Muscle layer of colon (tissue), 2 donors: ENCODE results near the gene SLAIN2.
"Not testable (repeated sequence)": the region's sequence is repeated elsewhere in the genome, so short reads cannot be mapped to it uniquely, and the experiment has no call there.

ENCODE experiments used
- H3K27ac ChIP-seq: one replicate; pipeline ENCODE4 v1.7.0; 2013; ENCODE audit warnings: low read depth, mild to moderate bottlenecking, low read length, moderate library complexity
- H3K27me3 ChIP-seq, 2 donors: one replicate each; pipeline ENCODE4 v1.7.0; 2013; ENCODE audit warnings: low read length in 2 of 2, mild to moderate bottlenecking in 2 of 2; ENCODE audit not compliant: insufficient read depth in 2 of 2, control insufficient read depth in 1 of 2
- H3K36me3 ChIP-seq: one replicate; pipeline ENCODE4 v1.7.0; 2013; ENCODE audit warnings: mild to moderate bottlenecking, low read length; ENCODE audit not compliant: insufficient read depth
- H3K4me1 ChIP-seq: one replicate; pipeline ENCODE4 v1.7.0; 2013; ENCODE audit warnings: mild to moderate bottlenecking, low read length; ENCODE audit not compliant: insufficient read depth
- H3K4me3 ChIP-seq, 2 donors: one replicate each; pipeline ENCODE4 v1.7.0; 2013; ENCODE audit warnings: low read length in 2 of 2, low read depth in 1 of 2, mild to moderate bottlenecking in 1 of 2, moderate library complexity in 1 of 2
- H3K9ac ChIP-seq: one replicate; pipeline ENCODE4 v1.7.0; 2013; ENCODE audit warnings: low read length
- H3K9me3 ChIP-seq: one replicate; pipeline ENCODE4 v1.7.0; 2013; ENCODE audit warnings: mild to moderate bottlenecking, low read length
- donor health status: abdominal sarcoma.
- donor health status: Adenocarcinoma of cecum.

The SLAIN2 gene

DNA sequence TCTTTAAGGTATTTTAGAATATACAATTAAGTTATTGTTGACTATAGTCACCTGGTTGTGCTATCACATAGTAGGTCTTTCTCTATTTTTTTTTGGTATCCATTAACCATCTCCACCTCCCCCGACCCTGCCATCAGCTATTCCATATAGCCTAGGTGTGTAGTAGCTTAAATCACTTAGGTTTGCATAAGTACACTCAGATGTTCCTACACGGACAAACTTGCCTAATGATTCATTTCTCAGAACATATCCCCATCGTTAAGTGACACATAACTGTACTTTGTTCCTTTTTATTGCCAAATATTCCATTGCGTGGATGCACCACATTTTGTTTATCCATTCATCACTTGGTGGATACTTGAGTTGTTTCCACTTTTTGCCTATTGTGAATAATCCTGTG is 67.9 kb downstream of the SLAIN2 start:
- peaks cover 4% of the 10 kb centered on the region for H3K4me1 ChIP-seq
- H3K4me3 ChIP-seq = no peak overlapping the region

DNA sequence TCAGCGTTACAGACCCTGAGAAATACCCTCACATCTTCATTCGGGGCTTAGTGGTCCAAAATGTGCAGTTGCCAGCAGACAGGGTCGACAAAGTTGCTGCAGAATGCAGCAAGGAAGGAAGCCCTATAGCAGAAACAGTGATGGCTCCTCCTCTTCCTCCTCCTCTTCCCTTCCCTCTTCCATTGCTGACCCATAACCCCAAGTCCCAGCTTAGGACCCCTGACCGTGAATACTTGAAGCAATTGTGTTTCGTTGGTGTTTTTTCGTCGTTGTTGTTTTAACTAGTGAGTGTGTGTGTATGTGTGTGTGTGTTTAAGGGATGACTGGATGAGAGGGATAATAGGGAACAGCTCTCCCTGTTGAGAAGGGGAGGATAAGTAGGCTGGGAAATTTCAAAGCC is 69.5 kb downstream of the SLAIN2 start:
- no peaks in the 10 kb centered on the region for H3K9me3 ChIP-seq
- no peaks in the 10 kb centered on the region for H3K36me3 ChIP-seq
- H3K4me3 ChIP-seq = no peak overlapping the region
- no peak overlapping the region for H3K9ac ChIP-seq
- H3K27ac ChIP-seq = no peak overlapping the region
- no peaks in the 10 kb centered on the region for H3K27me3 ChIP-seq
- no peaks in the 10 kb centered on the region for H3K4me1 ChIP-seq

More for the DNA sequence above, 67.9 kb downstream of the SLAIN2 start:
- H3K9me3 ChIP-seq = no peaks in the 10 kb centered on the region
- H3K27ac ChIP-seq = no peak overlapping the region
- no peak overlapping the region for H3K9ac ChIP-seq
- H3K27me3 ChIP-seq = no peaks in the 10 kb centered on the region
- no peaks in the 10 kb centered on the region for H3K36me3 ChIP-seq

DNA sequence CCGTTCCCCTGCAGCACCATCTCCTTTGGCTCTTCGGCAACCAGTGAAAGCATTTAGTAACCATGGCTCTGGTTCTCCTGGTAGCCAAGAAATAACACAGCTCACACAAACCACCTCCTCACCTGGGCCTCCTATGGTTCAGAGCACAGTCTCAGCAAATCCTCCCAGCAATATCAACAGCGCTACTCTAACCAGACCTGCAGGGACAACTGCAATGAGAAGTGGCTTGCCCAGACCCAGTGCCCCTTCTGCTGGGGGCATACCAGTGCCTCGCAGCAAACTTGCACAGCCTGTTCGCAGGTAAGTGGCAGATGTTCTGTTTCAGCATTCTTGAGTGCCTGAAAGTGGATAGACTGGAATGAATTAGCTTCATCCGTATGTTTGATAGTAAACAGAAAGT is 78.8 kb downstream of the SLAIN2 start:
- Histone ChIP-seq H3K9me3 (no peaks in the 10 kb centered on the region), H3K36me3 (peaks cover 26% of the 10 kb centered on the region), H3K4me3 (no peak overlapping the region), H3K27me3 (no peaks in the 10 kb centered on the region), H3K27ac (no peak overlapping the region), H3K9ac (no peak overlapping the region), H3K4me1 (no peaks in the 10 kb centered on the region)

DNA sequence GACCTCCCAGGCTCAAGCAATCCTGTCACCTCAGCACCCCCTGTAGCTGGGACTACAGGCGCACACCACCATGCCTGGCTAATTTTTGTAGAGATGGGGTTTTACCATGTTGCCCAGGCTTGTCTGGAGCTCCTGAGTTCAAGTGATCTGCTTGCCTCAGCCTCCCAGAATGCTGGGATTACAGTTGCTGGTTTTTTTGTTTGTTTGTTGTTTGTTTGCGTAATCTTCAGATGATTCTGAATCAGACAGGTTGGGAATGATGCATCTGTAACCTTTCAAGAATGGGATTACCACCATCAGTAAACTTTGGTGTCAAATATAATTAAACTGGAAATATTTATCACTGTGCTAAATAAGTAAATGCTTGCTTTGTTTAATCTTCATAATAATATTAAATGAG is 79.8 kb downstream of the SLAIN2 start:
- Histone ChIP-seq H3K27me3 (no peaks in the 10 kb centered on the region), H3K9me3 (no peaks in the 10 kb centered on the region), H3K9ac (no peak overlapping the region), H3K36me3 (peaks cover 26% of the 10 kb centered on the region), H3K4me3 (no peak overlapping the region), H3K4me1 (no peaks in the 10 kb centered on the region), H3K27ac (no peak overlapping the region)

DNA sequence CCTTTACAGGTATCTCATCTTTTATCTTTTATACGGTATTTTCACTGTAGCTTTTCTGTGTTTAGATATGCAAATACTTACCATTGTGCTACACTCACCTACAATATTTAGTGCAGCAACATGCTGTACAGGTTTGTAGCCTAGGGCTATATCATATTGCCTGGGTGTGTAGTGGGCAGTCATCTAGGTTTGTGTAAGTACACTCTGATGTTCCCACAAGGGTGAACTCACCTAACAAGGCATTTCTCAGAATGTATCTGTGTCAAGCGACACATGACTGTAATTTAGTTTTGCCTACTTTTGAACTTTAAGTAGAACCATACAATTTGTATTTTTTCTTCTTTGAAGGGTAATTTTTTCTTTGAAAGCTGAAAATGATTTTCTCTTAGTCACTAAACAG is 87.6 kb downstream of the SLAIN2 start:
- no peaks in the 10 kb centered on the region for H3K9me3 ChIP-seq
- no peaks in the 10 kb centered on the region for H3K36me3 ChIP-seq
- no peak overlapping the region for H3K27ac ChIP-seq

DNA sequence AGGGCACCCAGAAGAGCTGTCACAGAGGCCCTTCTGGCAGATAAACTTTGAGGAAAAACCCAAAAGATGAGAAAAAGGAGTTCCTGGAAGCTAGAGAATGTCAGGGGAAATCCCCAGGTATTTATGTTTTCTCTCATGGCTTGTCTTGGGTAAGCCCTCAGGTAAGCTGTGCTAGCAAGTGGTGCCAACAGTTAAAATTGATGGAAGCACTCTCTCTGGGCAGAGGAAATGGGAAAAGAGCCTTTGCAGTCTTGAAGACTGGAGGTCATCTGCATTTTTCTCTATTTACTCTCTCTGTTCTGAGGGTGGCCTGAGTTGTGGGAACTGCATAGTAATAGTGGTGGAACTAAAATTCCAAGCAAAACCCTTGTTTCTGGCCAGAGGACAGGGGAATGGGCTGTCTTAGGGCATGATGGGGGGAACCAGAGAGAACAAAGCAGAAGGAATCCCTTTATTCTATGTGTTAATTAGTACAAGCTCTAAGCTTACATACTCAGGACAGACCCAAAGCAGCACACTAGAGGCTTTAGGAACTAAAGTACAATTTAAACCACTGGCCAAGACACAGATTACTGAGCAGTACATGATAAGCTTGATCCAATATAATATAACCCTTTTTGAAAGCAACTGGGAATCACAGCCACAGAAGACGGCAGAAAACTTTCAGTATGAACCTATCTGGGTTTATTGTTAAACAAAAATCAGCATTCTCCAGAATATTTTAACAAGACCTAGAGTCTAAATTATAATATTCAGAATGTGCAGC is 88.6 kb downstream of the SLAIN2 start:
- no peaks in the 10 kb centered on the region for H3K27me3 ChIP-seq
- H3K4me1 ChIP-seq = no peaks in the 10 kb centered on the region

More for the DNA sequence above, 87.6 kb downstream of the SLAIN2 start:
- no peak overlapping the region for H3K9ac ChIP-seq
- no peaks in the 10 kb centered on the region for H3K27me3 ChIP-seq
- no peaks in the 10 kb centered on the region for H3K4me1 ChIP-seq
- H3K4me3 ChIP-seq = no peak overlapping the region

DNA sequence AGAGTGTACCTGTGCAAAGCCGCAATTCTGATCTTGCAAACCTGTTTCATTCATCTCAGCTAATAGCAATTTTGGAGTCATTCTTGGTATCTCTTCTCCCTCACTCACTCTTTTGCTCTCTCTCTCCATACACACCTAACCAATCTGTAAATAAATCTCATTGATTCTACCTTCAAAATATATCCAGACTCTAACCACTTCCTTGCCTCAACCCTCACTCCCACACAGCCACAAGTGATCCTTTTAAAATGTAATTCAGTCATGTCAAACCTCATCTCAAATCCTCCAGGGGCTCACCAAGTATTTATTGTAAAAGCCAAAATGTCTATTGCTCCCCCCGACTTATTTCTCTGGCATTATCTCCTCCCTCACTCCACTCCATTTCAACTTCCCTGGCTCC is 90.1 kb downstream of the SLAIN2 start:
- H3K4me1 ChIP-seq = no peaks in the 10 kb centered on the region
- H3K9ac ChIP-seq = no peak overlapping the region
- H3K9me3 ChIP-seq = no peaks in the 10 kb centered on the region
- H3K27ac ChIP-seq = no peak overlapping the region
- no peak overlapping the region for H3K4me3 ChIP-seq
- H3K36me3 ChIP-seq = no peaks in the 10 kb centered on the region
- no peaks in the 10 kb centered on the region for H3K27me3 ChIP-seq

More for the DNA sequence above, 88.6 kb downstream of the SLAIN2 start:
- H3K9me3 ChIP-seq = no peaks in the 10 kb centered on the region
- H3K9ac ChIP-seq = no peak overlapping the region
- H3K4me3 ChIP-seq = no peak overlapping the region
- no peaks in the 10 kb centered on the region for H3K36me3 ChIP-seq
- no peak overlapping the region for H3K27ac ChIP-seq

DNA sequence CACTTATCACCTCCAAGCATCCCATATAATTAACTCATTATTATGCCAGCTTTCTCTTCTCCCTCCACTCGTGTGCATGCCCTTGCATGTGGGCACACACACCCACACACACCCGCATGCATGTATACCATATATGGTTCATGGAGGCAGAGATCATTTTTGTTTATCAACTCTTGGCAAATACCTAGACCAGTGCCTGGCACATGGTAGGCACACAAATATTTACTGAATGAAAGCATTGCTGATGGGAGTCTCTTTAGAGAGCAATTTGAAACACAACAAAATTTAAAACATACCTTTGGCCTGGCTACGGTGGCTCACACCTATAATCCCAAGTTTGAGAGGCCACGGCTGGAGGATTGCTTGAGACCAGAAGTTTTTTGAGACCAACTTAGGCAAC is 90.7 kb downstream of the SLAIN2 start:
- Histone ChIP-seq H3K9me3 (no peaks in the 10 kb centered on the region), H3K4me1 (no peaks in the 10 kb centered on the region), H3K27me3 (no peaks in the 10 kb centered on the region), H3K36me3 (no peaks in the 10 kb centered on the region), H3K4me3 (no peak overlapping the region), H3K27ac (no peak overlapping the region), H3K9ac (no peak overlapping the region)

DNA sequence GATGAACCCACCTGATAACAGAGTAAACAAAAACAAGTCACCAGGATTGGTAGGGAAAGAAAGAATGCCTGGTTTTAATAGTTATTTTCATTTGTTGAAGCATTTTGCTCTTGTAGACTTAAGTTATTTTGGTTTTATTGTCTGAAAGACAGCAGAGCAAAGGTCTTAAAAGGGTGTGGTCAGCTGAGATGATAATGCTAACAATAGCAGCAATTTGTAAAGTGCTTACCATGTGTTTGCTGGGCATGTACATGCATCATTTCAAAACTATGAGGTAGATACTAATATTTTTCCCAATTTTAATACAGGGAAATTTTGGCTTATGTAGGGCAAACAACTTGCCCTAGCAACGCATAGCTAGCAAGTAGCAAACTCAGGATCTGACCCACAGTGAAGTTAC is 95.0 kb downstream of the SLAIN2 start:
- Histone ChIP-seq H3K4me3 (no peak overlapping the region), H3K4me1 (no peaks in the 10 kb centered on the region), H3K27me3 (no peaks in the 10 kb centered on the region), H3K9ac (no peak overlapping the region), H3K9me3 (no peaks in the 10 kb centered on the region), H3K27ac (no peak overlapping the region), H3K36me3 (no peaks in the 10 kb centered on the region)

DNA sequence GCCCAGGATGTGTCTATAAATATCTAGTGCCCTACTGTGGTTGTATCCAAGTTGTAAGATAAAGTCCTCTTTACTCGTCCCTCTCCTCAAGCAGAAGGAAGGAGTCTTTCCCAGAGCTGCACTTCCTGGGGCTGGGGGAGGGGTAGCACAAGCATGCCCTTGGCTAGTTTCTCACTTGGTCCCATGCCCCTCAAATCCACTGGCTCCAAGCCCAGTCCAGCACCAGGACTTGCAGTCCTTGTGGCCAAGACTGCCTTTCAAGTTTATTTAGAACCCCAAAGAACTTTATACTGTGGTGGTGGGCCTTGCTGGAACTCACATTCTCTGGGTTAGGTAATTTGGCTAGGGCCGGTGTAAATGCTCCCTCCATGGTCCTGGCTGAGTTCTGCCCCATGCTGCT is 98.7 kb downstream of the SLAIN2 start:
- H3K9me3 ChIP-seq = no peaks in the 10 kb centered on the region
- no peak overlapping the region for H3K27ac ChIP-seq
- no peaks in the 10 kb centered on the region for H3K27me3 ChIP-seq
- no peaks in the 10 kb centered on the region for H3K4me1 ChIP-seq
- no peak overlapping the region for H3K9ac ChIP-seq
- H3K4me3 ChIP-seq = no peak overlapping the region
- H3K36me3 ChIP-seq = no peaks in the 10 kb centered on the region

DNA sequence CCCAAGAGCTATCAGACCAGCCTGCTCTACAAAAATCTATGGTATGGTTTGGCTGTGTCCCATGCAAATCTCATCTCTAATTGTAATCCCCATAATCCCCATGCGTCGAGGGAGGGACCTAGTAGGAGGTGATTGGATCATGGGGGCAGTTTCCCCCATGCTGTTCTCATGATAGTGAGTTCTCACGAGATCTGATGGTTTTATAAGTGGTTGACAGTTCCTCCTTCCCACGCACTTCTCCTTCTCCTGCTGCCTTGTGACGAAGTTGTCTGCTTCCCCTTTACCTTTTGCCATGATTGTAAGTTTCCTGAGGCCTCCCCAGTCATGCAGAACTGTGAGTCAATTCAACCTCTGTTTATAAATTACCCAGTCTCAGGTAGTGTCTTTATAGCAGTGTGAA is 99.6 kb downstream of the SLAIN2 start:
- not testable (repeated sequence) for H3K4me1 ChIP-seq, H3K36me3 ChIP-seq, H3K9me3 ChIP-seq, H3K27me3 ChIP-seq, H3K4me3 ChIP-seq, H3K9ac ChIP-seq, H3K27ac ChIP-seq

DNA sequence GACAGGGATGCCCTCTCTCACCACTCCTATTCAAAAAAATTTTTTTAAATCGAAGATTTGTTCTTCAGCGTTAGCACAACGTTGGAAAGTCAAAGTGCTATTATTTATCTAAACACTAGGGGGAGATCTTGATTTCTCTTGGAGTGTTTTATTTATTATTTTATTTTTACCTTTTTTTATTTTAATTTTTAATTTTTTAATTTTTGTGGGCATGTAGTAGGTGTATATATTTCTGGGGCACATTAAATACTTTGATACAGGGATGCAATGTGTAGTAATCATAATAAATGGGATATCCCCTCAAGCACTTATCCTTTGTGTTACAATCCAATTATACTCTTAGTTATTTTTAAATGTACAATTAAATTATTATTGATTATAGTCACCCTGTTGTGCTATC is 104.4 kb downstream of the SLAIN2 start:
- no peaks in the 10 kb centered on the region for H3K36me3 ChIP-seq
- no peak overlapping the region for H3K27ac ChIP-seq
- no peaks in the 10 kb centered on the region for H3K27me3 ChIP-seq
- H3K9ac ChIP-seq = no peak overlapping the region
- no peak overlapping the region for H3K4me3 ChIP-seq
- H3K4me1 ChIP-seq = no peaks in the 10 kb centered on the region
- no peaks in the 10 kb centered on the region for H3K9me3 ChIP-seq
